Peyer's patch (tissue), 4 donors: Measurements from ENCODE around the gene FILIP1L. TPM values are rescaled to one million over a fixed set of nuclear protein-coding genes. Genes with fewer than 3 reads are reported as not detected.

Source experiments
- DNase-seq, 3 donors: peaks; one replicate each; pipeline ENCODE4 v3.0.0-alpha.2; 2017 to 2019
- H3K27ac ChIP-seq, 4 donors: fragments of 200-600 bp; sonication (generic); one replicate each; pipeline ENCODE4 v1.5.1; 2016 to 2019
- H3K27me3 ChIP-seq, 2 donors: fragments of 200-600 bp; sonication (generic); one replicate each; pipeline ENCODE4 v1.5.1; 2019
- H3K36me3 ChIP-seq, 3 donors: fragments of 200-600 bp; sonication (generic); one replicate each; pipeline ENCODE4 v1.5.1; 2016 to 2019
- H3K4me1 ChIP-seq, 4 donors: fragments of 200-600 bp; sonication (generic); one replicate each; pipeline ENCODE4 v1.5.1; 2016 to 2019
- H3K4me3 ChIP-seq, 4 donors: fragments of 200-600 bp; sonication (generic); 1 replicate in 3 of 4; 2 replicates in 1 of 4; pipeline ENCODE4 v1.5.1; 2016 to 2019; ENCODE audit warnings: mild to moderate bottlenecking in 1 of 4
- H3K9me3 ChIP-seq, 4 donors: fragments of 200-600 bp; sonication (generic); one replicate each; pipeline ENCODE4 v1.5.1; 2016 to 2019; ENCODE audit warnings: mild to moderate bottlenecking in 1 of 4
- POLR2A ChIP-seq, 2 donors: fragments of 450-650 bp; IDR thresholded peaks; one replicate each; pipeline ENCODE4 v1.5.1; 2017; ENCODE audit warnings: antibody characterized with exemption in 2 of 2, mild to moderate bottlenecking in 2 of 2, moderate library complexity in 2 of 2
- total RNA-seq, 4 donors: library from RNA; depleted of rRNA; stranded (reverse); fragments of >200 nt; gene quantifications; one replicate each; pipeline ENCODE4 v1.1.0, GENCODE V29; 2016
- TF ChIP-seq, protein P1 (sequence below), 6 experiments: fragments of 450-650 bp in 4 of 6; fragments of 200-600 bp in 2 of 6; sonication (generic) in 1 of 6; IDR thresholded peaks; one replicate each; pipeline ENCODE4 v1.5.1; 2017 to 2019; ENCODE audit warnings: antibody characterized with exemption in 6 of 6, mild to moderate bottlenecking in 3 of 6, moderate library complexity in 1 of 6

The FILIP1L gene
- total RNA-seq, 4 donors from 2014 or later = 5.3 to 69.3 (median 13.1) TPM

DNA sequence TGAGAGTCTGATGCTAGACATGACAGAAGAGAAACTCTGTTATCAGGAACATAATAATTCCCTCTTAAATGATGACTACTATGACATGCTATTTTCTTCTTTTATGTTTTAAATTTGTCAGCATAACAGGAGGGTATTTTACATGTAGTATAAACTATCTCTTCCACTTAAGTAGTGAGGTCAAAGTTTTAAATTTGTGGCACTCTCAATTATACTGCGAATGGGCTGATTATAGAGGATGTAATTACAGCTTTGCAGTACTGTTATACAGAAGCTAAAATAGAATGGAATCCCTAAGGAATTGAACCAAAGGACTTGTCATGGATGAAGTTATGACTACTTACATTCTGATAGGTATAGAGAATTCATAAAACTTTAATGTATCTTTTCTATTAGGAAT, 262.3 kb downstream of the FILIP1L start:
- TF ChIP-seq, protein P1, sequence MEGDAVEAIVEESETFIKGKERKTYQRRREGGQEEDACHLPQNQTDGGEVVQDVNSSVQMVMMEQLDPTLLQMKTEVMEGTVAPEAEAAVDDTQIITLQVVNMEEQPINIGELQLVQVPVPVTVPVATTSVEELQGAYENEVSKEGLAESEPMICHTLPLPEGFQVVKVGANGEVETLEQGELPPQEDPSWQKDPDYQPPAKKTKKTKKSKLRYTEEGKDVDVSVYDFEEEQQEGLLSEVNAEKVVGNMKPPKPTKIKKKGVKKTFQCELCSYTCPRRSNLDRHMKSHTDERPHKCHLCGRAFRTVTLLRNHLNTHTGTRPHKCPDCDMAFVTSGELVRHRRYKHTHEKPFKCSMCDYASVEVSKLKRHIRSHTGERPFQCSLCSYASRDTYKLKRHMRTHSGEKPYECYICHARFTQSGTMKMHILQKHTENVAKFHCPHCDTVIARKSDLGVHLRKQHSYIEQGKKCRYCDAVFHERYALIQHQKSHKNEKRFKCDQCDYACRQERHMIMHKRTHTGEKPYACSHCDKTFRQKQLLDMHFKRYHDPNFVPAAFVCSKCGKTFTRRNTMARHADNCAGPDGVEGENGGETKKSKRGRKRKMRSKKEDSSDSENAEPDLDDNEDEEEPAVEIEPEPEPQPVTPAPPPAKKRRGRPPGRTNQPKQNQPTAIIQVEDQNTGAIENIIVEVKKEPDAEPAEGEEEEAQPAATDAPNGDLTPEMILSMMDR (IDR thresholded peaks at IDR 0.05) = no peak
- TF ChIP-seq POLR2A (IDR thresholded peaks at IDR 0.05) = no peak
- Histone ChIP-seq H3K27me3 (no peaks in the 10 kb centered on the region), H3K9me3 (no peaks in the 10 kb centered on the region), H3K4me1 (no peaks in the 10 kb centered on the region), H3K4me3 (no peak overlapping the region), H3K27ac (no peak overlapping the region), H3K36me3 (no peaks in the 10 kb centered on the region)
- DNase-seq = no peak

GRCh38 chr3:99850608-99851007, 263.7 kb downstream of the FILIP1L start:
- H3K36me3 ChIP-seq = no peaks in the 10 kb centered on the region
- H3K27ac ChIP-seq = no peak overlapping the region
- no peak for TF ChIP-seq POLR2A (IDR thresholded peaks at IDR 0.05)
- TF ChIP-seq, protein P1 (IDR thresholded peaks at IDR 0.05) = no peak
- H3K4me1 ChIP-seq = no peaks in the 10 kb centered on the region
- no peaks in the 10 kb centered on the region for H3K27me3 ChIP-seq
- H3K9me3 ChIP-seq = no peaks in the 10 kb centered on the region
- no peak for DNase-seq
- H3K4me3 ChIP-seq = no peak overlapping the region

GRCh38 chr3:99848433-99848832, 265.9 kb downstream of the FILIP1L start:
- Histone ChIP-seq H3K27ac (peak overlapping the region in 2 of 4 donors; percentile 32 to 73), H3K36me3 (no peaks in the 10 kb centered on the region), H3K4me1 (no peaks in the 10 kb centered on the region), H3K4me3 (no peak overlapping the region), H3K9me3 (no peaks in the 10 kb centered on the region), H3K27me3 (no peaks in the 10 kb centered on the region)
- no peak for DNase-seq
- TF ChIP-seq POLR2A (IDR thresholded peaks at IDR 0.05) = no peak

- TF ChIP-seq, protein P1 (IDR thresholded peaks at IDR 0.05) = no peak
- no peak for TF ChIP-seq POLR2A (IDR thresholded peaks at IDR 0.05)
- H3K9me3 ChIP-seq = no peaks in the 10 kb centered on the region
- no peaks in the 10 kb centered on the region for H3K27me3 ChIP-seq
- no peaks in the 10 kb centered on the region for H3K4me1 ChIP-seq
- H3K36me3 ChIP-seq = no peaks in the 10 kb centered on the region
- H3K4me3 ChIP-seq = no peak overlapping the region
- DNase-seq = no peak
- H3K27ac ChIP-seq = peak overlapping the region in 3 of 4 donors; percentile 22 to 73 (median 26)
These were observed 267.7 kb downstream of the FILIP1L start for GRCh38 chr3:99846477-99847160.

- no peaks in the 10 kb centered on the region for H3K4me1 ChIP-seq
These were observed 268.3 kb downstream of the FILIP1L start for GRCh38 chr3:99845999-99846398.

DNA sequence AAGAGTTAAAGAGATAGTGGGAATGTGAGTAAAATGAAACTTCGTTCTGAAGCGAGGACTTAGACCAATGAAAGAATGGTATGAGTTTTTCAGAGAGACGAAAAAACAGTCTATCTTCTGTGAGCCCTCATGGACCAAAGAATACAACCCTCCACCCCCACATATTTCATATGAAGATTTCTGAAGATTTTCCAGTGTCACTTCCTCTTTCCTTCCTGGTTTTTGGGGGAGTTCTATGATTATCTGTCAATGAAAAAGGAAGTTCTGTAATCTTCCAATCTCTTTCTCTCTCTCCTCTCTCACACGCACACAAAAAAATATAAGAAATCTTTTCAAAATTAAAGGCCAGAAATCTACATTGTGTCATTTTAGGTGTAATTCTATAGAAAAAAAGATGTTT, 269.0 kb downstream of the FILIP1L start:
- Histone ChIP-seq H3K9me3 (no peaks in the 10 kb centered on the region), H3K27me3 (no peaks in the 10 kb centered on the region), H3K27ac (peak overlapping the region; percentile 12 to 73 (median 32)), H3K4me1 (no peaks in the 10 kb centered on the region), H3K36me3 (no peaks in the 10 kb centered on the region), H3K4me3 (no peak overlapping the region)
- DNase-seq = no peak
- TF ChIP-seq, protein P1 (IDR thresholded peaks at IDR 0.05) = no peak
- TF ChIP-seq POLR2A (IDR thresholded peaks at IDR 0.05) = no peak

More at GRCh38 chr3:99845999-99846398, 268.3 kb downstream of the FILIP1L start:
- no peaks in the 10 kb centered on the region for H3K9me3 ChIP-seq
- no peak overlapping the region for H3K4me3 ChIP-seq
- DNase-seq = no peak
- TF ChIP-seq, protein P1 (IDR thresholded peaks at IDR 0.05) = no peak
- TF ChIP-seq POLR2A (IDR thresholded peaks at IDR 0.05) = no peak
- no peaks in the 10 kb centered on the region for H3K27me3 ChIP-seq
- peak overlapping the region in 3 of 4 donors; percentile 26 to 73 (median 38) for H3K27ac ChIP-seq
- no peaks in the 10 kb centered on the region for H3K36me3 ChIP-seq
